HG03457 (cell line): ENCODE measurements around the gene ERF.

Experiments used
- ATAC-seq: cut with Tn5 transposase; IDR thresholded peaks from one replicate; pipeline ENCODE4 v1.9.1; 2021; ENCODE audit warnings: moderate number of reproducible peaks; ENCODE audit not compliant: unreplicated experiment

Gene ERF

DNA sequence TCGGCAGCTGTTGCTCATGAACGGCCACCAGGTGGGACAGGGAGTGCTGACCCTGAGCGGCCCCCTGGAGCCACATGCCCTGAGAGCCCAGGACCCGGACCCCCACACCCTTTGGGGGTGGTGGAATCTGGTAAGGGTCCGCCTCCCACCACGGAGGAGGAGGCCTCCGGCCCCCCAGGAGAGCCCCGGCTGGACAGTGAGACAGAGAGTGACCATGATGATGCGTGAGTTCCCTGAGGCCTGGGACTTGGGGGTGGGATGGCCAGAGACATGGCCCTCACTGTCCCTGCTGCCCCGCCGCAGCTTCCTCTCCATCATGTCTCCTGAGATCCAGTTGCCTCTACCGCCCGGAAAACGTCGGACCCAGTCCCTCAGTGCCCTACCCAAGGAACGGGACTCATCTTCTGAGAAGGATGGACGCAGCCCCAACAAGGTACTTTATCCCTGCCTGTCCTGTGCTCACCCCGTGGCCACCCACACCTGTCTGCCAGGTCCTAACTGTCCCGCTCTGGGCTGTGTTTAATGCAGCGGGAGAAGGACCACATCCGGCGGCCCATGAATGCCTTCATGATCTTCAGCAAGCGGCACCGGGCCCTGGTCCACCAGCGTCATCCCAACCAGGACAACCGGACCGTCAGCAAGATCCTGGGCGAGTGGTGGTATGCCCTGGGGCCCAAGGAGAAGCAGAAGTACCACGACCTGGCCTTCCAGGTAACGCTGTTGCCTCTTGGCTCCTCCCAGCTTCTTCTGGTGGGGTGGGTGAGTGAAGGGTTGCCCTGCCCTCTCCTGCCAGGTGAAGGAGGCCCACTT is 32.3 kb upstream of the ERF start:
- ATAC-seq, result no peak

DNA sequence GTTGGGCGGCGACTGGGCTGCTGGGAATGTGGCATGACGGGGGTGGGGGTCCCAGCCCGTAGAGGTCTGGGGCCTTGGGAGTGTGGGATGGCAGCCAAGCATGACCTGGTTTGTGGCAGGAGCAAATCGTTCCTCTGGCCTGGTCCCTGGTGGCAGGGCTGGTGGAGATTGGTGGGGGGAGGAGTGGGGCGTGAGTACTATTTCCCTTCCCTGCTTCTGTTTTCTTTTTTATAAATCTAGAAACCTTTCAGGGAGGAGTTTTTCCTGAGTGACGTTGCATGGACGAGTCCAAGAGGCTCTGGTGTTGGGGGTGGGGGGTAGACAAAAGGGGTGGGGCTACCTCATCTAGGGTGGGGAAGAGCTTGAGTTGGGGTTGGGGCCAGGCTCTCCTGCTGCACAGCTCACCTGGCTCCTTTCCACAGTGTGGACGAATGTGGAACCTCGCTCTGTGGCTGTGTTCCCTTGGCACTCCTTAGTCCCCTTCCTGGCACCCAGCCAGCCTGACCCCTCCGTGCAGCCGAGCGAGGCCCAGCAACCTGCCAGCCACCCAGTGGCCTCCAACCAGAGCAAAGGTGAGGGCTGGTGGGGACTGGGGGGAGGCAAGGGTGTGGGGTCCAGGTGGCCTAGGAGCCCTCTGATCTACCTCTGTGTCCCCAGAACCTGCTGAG is 31.6 kb upstream of the ERF start:
- ATAC-seq, result no peak

DNA sequence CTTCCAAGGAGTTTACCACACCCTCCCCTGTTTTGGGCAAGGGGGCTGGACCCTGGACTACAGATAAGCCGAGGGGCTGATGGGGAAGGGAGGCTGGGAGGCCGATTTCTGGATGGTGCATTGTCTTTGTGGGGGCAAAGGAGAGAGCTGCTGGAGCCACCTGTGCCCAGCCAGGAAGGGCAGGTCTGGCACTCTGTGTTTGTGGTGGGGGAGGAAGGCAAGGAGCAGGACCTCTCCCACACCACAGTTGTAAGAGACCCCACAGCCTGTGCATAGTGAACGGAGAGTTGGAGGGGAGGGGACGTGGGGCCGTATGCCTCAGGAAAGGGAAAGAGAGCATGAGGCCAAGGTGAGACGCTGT is 31.0 kb upstream of the ERF start:
- no peak for ATAC-seq

DNA sequence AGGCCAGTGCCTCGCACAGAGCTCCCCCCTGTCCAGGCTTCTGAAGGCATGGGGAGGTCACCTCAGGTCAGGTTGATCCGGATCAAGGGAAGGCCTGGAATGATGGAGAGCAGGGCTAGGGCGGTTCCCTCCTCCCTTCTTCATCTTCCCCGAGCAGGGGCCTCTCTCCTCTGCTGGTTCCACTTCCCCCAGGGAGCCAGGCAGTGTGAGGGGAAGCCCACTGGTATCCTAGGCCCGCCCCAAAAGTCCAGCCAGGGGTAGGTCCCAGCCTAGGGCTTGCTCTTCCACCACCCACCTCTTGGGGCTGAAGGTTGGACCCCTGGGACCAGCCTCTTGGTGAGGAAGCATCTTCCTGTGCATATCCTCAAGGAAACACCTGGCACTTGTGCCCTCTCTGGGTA is 30.6 kb upstream of the ERF start:
- no peak for ATAC-seq

DNA sequence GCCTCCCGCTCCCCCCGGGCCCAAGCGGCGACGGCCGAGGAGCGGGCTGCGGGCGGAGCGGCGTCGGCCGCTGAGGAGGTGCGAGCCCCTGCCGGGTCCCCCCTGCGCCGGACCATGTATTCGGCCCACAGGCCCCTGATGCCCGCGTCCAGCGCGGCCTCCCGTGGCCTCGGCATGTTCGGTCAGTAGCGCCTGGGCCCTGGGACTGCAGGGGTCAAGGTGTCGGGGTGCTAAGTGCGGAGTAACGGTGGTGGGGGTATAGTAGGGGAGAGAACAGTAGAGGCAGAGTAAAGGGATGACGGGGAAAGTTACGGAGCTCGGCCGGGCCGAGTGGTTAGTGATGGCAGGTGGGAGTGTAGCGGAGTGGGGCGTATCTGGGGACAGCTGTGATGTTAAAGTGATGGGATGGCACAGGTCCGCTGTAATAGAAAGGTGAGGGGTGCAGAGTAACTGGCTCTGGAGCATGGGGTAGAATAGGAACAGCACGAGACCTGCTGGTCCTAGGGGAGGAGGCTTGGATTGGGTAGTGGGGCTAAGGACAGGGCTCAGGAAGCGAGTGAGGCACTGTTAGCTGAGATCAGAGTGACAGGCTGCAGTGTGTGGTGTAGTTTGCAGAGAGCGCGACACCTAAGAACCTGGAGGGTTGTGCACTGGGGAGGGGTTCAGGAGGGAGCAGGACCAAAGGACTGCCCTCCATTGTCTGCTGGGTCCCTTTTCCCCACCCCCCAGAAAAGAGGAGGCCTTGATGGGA is 29.8 kb upstream of the ERF start:
- ATAC-seq, result no peak

DNA sequence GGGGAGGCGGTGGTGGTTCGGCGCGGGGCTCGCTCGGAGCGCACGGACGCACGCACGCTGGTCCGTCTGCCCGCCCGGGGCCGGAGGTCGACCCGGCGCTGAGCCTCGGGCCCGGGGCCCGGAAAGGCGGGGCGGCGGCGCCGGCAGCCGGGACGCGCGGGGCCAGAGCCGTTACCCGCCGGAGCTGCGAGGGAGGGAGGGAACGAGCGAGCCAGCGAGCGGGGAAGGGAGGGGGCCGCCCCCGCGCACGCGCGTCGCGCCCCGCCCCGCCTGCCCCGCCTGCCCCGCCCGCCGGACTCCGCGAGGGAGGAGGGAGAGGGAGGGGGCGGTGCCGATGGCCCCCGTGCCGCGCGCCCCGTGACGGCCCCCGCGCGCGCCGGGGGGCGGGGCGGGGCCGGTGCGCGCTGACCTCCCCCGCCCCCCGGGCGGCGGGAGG is 29.2 kb upstream of the ERF start:
- ATAC-seq, result peak; percentile 19

DNA sequence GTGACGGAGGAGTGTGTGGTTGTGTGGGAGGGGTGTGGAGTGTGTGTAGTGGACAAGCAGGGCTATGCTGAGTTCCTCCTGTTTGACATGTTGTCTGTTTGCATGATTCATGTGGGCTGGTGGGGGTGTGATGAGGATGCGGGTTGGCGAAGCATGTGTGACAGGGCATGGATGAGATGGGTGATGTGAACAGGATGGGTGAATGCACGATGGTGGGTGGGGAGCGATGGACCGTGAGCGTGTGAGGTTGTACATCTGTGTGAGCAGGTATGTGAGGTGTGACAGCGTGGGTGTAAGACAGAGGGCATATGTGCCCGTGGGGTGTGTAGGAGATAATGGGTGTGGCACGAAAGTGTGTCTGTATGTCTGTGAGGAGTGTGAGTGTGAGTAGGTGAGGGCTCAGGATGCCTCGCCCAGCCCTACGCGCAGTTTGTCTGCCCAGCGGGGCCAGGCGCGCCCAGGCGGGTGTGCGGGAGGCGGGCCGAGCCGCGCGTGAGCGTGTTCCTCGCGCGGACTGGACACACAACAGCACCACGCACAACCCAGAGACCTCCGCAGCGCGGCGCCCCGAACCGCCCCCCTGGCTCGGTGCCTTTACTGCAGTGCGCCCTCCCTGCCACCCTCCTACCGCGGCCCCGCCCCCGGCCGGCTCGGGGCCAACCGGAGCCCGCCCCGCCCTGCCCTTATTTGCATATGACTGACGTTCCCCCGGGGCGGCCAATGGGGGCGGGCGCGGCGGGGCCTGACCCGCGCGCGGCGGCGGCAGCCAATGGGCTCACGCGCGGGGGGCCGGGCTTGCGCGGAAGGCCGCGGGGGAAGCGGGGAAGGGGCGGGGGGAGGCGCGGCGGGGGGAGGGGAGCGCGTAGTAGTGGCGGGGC is 28.5 kb upstream of the ERF start:
- ATAC-seq, result peak; percentile 30

DNA sequence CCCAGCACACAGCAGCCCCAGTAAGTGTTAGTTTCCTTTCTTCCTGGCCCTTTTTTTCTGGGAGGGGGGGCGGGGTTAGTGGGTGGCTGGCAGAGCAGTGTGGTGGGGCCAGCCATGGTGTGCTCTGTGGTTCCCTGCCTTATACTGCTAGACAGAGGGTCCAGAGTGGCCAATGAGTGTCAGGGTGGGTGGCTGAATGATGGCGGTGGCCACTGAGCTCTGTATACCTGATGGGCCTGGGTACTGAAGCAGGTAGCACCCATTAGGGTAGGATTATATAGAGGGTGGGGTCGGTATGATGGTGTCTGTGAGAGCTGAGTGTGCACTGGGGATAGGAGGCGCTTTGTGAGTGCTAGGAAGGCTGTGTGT is 27.9 kb upstream of the ERF start:
- ATAC-seq, result no peak

DNA sequence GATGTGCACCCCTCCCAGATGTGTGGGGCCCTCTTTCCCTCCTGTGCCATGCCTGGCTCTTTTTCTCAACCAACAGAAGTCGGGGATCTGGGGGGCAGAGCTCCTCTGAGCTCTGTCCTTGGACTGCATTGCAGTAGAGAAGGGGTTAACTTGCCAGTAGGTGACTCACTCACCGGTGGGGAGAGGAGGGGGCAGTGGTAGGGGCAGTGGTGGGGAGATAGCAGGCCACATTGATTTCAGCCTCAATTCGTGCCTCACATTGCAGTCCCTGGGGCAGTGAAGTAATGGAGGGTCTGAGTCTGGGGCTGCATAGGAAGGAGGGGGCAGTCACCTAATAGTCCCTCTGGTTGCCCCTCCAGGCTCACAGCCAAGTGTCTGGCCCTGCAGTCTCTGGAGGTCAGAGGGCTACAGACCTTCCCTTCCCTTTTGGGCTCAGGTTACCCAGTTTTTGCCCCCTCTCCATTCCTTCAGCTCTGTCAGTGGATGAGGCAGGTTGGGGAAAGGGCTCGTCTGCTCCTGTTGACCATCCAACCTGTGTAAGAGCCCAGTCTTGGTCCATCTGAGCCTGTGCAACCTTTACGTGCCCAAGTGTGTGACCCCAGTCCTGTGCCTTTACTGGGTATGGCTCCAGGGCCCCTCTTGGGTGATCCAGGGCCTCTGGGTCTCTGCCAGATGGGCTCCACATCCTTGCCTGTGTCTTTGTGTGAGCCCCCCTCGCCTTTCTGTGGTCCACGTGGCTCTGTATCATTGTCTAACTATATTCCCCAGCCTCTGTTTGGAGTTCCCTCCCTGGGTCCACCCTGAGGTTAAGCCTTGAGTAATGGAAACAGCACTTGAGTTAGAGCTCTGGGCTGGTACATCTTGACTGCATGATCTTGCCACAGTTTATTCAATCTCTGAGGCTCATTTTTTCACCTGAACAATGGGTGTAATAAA is 27.2 kb upstream of the ERF start:
- ATAC-seq, result no peak

DNA sequence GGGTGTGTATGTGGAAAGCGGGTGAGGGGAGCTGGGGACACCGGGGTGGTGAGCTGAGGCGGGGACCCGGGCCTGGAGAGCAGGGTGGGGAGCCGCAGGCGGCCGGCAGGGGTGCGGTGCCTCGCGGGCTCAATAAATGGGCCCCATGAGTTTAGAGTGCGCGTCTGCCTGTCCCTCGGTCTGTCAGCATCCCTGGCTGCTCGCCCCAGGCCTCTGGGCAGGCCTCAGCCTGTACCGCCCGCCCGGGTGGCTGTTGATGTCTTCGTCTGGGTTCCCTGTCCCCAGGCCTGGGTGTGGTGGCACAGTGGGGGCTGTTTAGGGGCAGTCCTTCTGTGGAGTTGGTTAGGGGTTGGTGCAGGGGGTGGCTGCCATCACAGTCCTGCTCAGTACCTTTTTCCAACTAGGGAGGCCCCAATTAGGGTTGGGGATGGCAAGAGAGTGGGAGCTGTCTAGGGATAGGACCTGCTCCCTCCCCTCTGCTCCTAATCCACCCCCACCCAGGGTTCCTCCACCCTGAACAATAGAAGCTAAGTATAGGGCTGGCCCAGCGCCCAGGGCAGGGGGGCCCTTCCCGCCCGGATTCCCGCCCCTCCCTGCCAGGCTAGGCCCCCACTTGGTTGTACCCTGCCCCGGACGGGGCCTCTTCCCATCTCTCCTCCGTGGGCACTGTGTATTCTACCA is 26.4 kb upstream of the ERF start:
- no peak for ATAC-seq

DNA sequence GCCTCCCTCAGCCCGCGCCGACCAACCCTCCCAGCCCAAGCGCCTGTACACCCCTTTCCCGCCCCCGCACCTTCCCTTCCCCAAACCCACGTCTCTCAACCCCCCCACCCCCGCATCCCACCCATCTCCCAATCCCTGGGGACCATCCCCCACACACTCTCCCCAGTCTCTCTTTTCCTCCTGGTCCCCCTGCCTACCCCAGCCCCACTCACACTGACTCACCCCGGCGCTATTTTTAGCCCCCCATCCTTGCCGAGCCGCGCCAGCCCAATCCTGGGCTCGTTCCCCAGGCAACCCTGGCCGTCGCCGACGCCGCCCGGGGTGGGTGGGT is 25.9 kb upstream of the ERF start:
- no peak for ATAC-seq

DNA sequence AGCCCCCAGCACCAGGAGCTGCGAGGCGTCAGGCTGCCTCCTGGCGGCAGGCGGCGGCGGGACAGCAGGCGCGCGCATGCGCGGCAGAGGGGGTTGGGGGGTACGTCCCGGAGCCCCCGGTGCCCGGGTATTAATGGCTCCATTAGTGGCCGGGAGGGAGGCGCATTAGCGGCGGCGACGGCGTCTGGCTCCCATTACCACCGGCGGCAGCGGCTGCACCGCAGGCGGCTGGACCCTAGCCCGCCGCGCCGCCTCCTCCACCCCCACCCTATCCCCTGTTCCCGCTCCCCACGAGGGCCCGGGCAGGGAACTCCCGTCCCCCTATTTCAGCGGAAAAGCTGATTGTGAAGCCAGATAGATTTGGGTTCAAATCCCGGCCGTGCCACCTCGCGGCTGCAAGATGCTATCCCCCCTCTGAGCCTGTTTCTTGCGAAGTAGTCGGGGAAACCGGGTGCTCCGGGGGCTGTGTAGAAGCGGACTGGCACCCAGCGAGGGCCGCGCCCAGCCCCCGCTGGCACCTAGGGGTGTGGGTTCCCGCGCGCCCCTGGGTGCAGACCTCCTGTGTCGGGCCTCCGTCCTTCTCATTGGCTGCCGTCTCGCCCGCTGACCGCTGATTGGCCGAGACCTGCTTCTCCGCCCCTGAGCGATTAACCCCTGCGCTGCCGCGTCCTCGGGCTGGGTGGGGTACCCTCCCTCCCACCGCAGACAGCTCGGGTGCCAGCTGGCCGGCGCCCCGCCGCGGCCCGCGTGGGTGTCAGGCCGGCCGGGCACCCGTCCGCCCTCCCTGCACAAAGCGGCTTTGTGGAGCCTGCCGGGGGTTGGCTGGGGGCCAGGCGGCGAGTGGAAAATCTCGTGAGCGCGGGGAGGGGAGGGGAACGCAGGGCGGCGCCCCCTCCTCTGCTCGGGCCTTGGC is 25.2 kb upstream of the ERF start:
- ATAC-seq, result peak; percentile 32

DNA sequence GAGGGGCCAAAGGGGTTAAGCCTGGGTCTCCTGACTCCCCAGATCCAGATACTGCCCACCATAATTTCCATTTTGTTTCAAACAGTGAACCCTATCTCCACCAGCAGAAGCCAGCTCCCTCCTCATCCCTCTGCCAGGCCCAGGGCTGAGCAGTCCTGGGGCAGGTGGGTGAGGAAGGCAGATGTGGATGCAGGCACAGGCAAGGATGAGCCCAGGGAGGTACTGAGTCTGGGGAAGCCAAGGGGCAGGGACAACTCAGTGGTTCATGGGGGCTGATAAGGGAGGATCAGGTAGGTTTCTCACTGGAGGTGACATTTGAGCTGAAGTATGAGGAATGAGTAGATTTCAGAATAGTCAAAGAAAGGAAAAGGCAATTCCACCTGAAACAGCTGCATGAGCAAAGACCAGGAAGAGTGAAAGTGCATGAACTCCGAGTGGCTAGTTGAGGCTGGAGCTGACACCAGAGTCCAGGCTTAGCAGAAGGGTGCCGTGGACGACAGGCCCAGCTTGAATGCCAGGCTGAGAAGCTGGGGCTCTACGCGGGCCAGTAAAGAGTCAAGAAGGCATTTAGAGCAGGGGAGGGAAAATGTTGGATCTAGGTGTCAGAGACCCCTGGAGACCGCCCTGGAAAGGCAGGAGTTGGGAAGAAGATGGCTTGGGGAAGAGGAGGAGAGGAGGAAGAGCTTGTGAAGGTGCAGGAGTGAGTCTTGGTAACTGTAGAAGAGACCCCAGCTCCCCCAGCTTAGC is 24.4 kb upstream of the ERF start:
- ATAC-seq, result no peak

DNA sequence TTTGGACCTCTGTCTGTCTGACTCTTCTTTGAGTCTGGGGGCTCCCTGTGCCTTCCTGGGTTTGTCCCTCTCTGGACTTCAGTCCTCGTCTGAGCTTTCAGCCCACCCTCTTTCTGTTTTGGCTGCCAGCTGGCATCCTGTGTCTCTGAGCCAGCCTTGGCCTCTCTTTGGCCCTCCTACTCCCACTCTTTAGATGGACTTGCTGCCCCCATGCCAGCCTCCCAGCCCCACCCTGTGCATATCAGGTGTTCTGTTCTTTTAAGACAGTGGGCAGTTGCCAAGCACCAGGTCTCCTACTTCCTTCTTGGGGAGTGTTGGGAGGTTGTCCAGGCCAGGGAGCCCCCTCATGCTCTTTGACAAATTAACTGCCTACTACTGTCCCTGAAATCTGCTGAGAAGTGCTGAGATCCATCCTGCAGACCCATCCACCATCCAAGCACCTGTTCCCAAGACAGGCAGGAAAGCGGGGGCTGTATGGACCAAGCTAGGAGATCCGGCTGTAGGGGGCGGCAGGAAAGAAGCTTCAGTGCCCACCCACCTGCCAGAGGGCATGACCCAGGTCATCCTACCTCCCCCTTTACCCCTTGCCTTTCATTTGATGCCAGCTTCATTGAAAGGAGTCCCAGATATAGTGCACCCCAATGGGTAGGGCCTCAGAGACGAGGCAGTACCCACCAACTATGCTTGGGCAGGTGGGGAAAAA is 23.7 kb upstream of the ERF start:
- ATAC-seq, result no peak

DNA sequence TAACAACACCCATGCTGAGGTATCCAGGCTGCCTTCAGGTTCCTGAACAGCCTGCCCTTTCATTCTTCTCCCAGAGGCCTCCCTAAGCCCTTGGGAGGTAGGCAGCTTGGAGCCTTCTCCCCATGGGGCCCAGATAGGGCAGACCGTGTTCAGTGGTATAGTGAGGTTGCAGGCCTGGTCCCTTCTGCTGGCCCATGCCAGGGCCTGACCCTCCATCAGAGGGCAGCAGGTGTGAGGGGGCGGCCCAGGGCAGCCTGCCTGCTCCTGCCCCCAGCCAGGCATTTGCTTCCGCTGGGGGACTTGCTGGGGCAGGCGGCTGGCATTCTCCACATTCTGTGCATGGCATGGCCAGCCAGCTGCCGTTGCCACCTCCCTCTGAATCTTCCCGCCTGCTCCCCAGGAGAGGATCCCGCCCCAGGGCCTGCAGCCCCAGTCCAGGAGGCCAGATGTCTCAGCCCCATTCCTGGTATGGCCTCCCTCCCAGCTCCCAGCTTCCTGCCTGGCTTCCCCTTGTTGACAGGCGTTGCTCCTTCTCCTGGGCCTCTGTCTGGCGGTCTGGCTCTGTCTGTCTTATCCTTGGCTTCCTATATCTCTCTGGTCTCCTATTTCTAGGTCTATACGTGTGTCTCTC is 23.0 kb upstream of the ERF start:
- no peak for ATAC-seq

DNA sequence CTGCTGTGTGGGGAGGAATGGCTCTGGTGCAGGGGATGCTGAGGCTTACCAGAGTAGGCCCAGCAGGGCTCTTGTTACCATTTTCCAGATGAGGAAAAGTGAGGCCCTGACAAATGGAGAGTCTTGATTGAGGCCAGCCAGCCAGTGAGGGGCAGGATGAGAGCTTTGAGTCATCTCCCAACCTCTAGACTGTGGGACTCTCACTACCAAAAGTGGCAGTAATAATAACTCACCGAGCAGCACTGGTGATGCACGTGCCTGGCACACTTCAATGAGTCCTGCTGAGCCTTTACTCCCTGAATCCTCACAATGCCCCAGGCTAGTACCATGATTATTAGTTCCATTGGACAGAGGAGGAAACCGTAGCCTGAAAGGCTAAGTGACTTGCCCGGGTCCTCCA is 21.9 kb upstream of the ERF start:
- no peak for ATAC-seq

DNA sequence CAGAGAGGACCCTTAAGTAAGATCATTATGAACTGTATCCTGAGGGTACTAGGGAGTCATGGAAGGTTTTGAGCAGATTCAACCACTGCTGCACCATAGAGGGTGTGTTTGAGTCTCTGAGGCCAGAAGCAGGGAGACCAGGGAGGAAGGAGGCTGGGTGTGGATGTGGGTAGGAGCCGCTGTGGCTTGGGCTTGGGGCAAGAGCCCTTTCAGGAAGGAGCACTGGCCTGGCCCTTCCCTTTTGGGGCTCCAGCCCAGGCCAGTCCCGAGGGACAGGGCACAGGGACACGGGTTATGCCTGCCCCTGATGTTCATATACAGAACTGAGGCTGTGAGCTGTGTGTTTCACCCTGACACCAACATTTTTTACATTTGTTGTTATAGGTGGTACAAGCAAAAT is 21.4 kb upstream of the ERF start:
- no peak for ATAC-seq
